HCEC 1CT (cell line): ENCODE measurements around the gene UBL7.

Experiments
- DNase-seq: peaks from one replicate; pipeline ENCODE4 v3.0.0-alpha.2; 2017

UBL7 gene

DNA sequence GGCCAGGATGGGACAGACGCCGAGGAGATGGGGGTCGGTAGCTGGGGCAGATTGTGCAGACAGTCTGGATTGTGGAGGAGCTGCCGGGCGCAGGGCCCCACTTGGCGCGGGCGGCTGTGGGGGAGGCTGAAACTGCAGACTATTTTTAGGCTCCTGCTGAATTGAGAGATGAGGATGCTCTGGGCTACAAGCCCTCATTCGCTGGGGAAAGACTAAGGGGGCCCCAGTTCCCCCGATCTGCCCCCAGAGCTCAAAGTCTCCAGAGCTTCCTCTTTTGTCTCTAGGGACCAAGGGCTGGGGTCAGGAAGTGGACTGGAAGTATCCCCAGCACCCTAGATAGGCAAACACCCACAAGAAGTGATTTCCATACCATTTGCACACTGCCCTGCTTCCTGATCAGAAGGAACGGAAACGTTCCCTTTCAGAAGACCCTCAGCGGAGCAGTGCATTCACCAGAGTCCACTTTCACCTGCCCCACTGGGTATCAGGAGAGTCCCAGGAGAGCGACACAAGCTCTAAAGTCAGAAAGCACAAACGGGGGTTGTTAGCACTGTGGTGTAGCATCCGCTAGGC, 56.9 kb downstream of the UBL7 start:
- no peak for DNase-seq

DNA sequence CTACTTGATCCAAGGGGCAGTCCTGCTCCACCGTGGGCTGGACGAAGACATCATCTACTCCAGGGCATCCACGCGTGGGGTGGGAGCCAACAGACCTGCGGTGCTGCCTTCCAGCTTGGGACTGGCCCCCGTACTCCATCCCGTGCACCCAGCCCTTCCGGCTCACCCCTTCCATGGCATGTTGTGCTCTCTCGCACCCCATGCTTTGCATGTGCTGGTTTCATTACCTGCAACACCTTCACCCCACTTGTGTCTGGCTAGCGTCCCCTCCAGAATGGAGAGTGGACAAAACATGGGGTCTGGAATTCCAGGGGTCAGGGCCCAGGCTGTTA, 57.4 kb downstream of the UBL7 start:
- DNase-seq: no peak

DNA sequence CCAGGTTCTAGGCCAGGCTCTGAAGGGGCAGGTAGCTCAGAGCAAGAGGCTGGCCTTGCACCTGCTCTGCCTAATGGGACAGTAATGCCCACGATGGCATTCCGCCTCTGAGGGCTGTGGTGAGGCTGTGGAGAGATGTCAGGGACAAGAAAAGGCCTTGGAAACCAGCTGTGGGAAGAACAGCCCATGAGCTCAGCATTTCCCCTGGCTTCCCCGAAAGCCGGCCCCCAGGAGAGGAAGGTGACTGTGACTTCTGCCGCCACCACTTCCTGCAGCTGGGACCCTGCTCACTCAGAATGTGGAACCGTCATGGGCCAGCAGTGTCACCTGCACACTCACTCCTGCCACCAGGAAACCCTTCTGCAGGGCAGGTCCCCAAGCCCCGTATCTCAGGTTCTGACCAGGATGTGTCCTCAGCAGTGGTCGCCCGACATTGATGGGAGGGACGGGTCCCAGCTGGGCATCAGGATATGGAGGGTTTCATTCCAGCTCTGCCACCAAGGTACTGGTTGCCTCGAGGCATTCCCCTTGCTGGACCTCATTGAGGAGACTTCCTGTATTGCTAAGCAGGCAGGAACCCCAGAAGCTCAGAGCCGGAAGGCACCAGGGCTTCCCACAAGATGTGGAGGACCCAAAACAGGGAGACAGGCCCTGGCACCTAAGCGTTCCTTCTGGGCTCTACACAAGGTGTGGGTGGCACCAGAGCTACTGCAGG, 57.9 kb downstream of the UBL7 start:
- DNase-seq: no peak

DNA sequence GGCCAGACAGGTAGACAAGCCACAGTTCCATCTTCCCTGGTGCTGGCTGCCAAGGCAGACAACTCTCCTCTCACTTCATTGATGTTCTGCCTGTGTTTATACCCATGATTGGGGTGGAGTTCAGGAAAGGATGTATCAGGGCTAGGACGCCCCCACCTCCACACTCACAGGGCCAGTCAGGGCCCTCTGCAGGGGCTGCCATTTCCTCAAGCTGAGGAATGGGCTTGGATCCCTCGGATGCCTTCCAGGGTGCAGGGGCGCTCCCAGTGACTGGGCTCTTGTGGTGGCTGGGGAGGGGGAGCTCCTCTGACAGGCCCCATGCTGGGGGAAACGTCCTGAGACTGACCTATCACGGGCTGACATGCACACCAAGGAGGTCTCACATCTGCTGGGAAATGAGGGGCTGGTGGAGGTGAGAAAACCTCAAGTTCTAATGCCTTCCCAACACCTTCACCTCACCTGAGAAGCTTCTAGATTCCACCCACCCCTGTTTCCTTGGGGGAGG, 58.6 kb downstream of the UBL7 start:
- DNase-seq: no peak

- no peak for DNase-seq
Observed at GRCh38 chr15:74400915-74401757, 59.8 kb downstream of the UBL7 start.

DNA sequence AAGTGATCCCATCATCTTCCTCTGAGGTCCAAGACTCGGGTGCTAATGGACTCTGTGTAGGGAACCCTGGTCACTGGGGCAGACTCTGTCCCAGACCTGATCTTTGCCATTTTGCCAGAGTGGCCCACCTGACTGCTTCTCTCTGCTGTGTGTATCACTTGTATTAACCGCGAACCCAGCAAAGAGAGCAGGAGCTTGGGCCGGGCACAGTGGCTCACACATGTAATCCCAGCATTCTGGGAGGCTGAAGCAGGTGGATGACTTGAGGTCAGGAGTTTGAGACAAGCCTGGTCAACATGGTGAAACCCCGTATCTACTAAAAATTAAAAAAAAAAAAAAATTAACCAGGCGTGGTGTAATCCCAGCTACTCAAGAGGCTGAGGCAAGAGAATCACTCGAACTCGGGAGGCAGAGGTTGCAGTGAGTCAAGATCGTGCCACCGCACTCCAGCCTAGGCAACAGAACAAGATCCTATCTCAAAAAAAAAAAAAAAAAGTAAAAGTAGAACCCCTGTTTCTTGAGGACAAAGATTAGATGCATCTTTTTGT, 60.6 kb downstream of the UBL7 start:
- DNase-seq: peak; percentile 27

- DNase-seq: peak; percentile 88
Observed at GRCh38 chr15:74399511-74400312, 61.2 kb downstream of the UBL7 start.

DNA sequence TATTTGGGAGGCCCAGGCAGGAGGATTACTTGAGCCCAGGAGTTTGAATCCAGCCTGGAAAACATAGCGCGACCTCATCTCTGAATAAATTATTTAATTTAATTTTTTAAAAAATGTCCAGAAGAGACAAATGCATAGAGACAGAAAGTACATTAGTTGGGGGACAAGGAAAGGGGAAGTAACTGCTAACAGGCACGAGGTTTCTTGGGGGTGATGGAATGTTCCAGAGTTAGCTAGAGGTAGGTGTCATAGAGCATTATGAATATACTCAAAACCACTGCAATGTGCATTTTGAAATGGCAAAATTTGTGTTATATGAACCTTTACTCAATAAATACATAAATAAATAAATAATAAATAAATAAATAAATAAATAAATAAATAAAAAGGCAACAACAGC, 61.9 kb downstream of the UBL7 start:
- no peak for DNase-seq

- no peak for DNase-seq
Observed at GRCh38 chr15:74398183-74398582, 62.8 kb downstream of the UBL7 start.

DNA sequence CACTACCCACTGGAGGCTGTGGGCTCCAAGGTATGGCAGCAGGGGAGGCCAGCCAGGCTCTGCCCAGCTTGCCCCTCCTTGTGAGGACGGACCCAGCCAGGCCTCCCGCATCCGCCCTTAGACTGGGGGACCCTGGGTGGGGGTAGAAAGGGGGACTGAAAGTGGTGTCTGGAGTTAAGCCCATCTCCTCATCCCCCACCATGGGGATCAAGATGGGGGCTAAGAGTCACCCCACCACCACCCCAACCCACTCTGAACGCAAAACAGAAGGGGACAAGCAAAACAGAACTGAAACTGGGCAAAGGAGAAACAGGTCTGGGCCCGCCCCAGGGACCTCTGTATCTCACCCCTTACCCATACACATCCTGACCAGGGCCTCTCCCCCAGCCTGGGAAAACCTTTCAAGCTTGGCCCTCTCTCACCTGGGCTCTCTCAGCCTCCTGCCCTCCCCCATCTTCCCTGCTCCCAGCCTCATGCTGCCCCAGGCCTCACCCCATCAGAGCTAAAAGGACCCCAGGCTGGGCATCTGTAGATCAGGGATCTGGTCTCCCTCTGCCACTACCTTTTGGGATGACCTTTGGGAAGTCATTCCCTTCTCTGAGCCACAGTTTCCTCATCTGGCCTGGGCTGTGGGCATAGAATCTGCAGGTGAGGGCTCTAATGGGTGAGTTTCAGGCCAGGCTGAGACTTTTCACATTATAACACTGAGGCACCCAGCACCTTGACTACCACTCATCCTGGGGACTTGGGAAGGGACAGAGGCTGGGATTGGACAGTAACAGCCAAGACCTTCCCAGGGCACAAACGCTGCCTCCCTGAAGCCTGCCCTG, 63.5 kb downstream of the UBL7 start:
- DNase-seq: no peak

DNA sequence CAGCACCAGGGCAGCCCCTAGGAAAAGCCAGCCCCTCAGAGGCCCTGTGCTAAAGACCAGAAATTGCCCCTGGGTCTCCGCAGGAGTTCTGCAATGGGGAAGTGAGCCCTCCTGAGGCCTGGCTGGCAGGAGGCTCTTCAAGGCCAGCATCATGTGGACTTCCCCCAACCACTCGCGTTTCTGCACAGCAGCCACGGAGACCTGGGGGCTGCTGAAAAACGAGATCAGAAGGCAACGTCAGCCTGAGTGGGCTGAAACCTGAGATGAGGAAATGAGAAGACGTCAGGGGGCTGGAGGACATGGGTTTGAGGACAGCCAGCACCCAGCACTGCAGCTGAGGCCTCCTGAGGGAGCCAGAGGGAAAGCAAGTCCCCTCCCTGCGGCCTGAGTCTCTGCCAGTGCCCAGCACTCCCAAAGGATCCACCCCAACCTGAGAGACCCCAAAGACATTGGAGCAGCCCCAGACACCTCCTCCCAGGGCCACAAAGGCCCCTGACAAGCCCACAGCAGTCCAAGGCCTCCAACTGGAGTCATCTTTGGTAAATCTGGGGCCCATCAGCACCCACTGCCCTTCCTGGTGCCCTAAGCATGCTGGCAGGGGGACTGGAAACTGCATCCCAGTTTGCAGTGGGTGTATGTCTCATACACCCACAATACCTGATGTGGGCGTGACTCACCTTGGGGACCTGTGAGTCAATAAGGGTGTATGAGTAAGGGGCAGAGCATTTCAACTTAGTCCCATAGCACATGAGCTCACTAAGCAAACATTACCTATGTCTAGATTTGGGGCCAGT, 64.3 kb downstream of the UBL7 start:
- peak; percentile 84 for DNase-seq

GRCh38 chr15:74396146-74396438, 64.9 kb downstream of the UBL7 start:
- no peak for DNase-seq
